ENCODE data around the gene POLA1.

DNA sequence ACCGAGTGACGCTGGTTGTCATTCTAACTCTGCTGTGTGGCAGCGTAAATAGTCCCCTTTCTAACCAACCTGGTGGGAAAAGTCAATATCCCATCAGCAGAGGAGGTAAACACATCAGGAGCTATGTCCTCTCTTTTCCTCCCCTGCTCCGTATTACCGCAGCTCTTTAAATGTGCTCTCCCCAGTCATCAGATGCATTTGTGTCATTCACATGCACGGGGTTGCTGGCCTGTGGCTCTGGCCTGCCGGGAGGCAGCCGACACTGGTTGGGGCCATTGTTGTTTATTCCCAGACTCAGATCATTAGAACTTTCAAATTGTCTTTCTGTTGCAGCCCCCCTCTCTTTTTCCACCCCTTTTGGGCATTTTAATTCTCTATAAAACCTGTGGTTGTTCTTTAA is 300.2 kb downstream of the POLA1 start:
- TF ChIP-seq, protein P1, sequence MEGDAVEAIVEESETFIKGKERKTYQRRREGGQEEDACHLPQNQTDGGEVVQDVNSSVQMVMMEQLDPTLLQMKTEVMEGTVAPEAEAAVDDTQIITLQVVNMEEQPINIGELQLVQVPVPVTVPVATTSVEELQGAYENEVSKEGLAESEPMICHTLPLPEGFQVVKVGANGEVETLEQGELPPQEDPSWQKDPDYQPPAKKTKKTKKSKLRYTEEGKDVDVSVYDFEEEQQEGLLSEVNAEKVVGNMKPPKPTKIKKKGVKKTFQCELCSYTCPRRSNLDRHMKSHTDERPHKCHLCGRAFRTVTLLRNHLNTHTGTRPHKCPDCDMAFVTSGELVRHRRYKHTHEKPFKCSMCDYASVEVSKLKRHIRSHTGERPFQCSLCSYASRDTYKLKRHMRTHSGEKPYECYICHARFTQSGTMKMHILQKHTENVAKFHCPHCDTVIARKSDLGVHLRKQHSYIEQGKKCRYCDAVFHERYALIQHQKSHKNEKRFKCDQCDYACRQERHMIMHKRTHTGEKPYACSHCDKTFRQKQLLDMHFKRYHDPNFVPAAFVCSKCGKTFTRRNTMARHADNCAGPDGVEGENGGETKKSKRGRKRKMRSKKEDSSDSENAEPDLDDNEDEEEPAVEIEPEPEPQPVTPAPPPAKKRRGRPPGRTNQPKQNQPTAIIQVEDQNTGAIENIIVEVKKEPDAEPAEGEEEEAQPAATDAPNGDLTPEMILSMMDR (tag by site-specific recombination; IDR thresholded peaks at IDR 0.05), result no peak
- TF ChIP-seq ZNF776 (tag by site-specific recombination; IDR thresholded peaks at IDR 0.05; ENCODE audit: borderline replicate concordance) (no peak), ZNF121 (tag by site-specific recombination; IDR thresholded peaks at IDR 0.05) (no peak), ZNF114 (tag by site-specific recombination; IDR thresholded peaks at IDR 0.05) (no peak), HOXA7 (CRISPR knock-in tag; IDR thresholded peaks at IDR 0.05; ENCODE audit: borderline replicate concordance) (no peak), ZBTB7A (tag by site-specific recombination; IDR thresholded peaks at IDR 0.05; ENCODE audit: low read depth) (no peak)
- TF ChIP-seq, protein P2, sequence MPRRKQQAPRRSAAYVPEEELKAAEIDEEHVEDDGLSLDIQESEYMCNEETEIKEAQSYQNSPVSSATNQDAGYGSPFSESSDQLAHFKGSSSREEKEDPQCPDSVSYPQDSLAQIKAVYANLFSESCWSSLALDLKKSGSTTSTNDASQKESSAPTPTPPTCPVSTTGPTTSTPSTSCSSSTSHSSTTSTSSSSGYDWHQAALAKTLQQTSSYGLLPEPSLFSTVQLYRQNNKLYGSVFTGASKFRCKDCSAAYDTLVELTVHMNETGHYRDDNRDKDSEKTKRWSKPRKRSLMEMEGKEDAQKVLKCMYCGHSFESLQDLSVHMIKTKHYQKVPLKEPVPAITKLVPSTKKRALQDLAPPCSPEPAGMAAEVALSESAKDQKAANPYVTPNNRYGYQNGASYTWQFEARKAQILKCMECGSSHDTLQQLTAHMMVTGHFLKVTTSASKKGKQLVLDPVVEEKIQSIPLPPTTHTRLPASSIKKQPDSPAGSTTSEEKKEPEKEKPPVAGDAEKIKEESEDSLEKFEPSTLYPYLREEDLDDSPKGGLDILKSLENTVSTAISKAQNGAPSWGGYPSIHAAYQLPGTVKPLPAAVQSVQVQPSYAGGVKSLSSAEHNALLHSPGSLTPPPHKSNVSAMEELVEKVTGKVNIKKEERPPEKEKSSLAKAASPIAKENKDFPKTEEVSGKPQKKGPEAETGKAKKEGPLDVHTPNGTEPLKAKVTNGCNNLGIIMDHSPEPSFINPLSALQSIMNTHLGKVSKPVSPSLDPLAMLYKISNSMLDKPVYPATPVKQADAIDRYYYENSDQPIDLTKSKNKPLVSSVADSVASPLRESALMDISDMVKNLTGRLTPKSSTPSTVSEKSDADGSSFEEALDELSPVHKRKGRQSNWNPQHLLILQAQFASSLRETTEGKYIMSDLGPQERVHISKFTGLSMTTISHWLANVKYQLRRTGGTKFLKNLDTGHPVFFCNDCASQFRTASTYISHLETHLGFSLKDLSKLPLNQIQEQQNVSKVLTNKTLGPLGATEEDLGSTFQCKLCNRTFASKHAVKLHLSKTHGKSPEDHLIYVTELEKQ (tag by site-specific recombination; IDR thresholded peaks at IDR 0.05; ENCODE audit: borderline replicate concordance), result no peak
- TF ChIP-seq, protein P3, sequence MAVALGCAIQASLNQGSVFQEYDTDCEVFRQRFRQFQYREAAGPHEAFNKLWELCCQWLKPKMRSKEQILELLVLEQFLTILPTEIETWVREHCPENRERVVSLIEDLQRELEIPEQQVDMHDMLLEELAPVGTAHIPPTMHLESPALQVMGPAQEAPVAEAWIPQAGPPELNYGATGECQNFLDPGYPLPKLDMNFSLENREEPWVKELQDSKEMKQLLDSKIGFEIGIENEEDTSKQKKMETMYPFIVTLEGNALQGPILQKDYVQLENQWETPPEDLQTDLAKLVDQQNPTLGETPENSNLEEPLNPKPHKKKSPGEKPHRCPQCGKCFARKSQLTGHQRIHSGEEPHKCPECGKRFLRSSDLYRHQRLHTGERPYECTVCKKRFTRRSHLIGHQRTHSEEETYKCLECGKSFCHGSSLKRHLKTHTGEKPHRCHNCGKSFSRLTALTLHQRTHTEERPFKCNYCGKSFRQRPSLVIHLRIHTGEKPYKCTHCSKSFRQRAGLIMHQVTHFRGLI (tag by site-specific recombination; IDR thresholded peaks at IDR 0.05), result no peak
